Smooth muscle cell (in vitro differentiated cells): ENCODE measurements around the gene CAPNS1. TPM values are rescaled to one million over a fixed set of nuclear protein-coding genes. Genes with fewer than 3 reads are reported as not detected.

Source experiments
- DNase-seq: peaks from one replicate; lab custom pipeline; 2025; ENCODE audit not compliant: unreplicated experiment; lab: John Stamatoyannopoulos, UW
- H2AFZ ChIP-seq: fragments of 200-600 bp; sonication (generic); 2 replicates; pipeline ENCODE4 v1.6.0; 2016; ENCODE audit warnings: antibody characterized with exemption, low read depth, mild to moderate bottlenecking
- H3F3A ChIP-seq: fragments of 200-600 bp; sonication (generic); 2 replicates; pipeline ENCODE4 v1.6.0; 2017; ENCODE audit warnings: antibody characterized with exemption, low read depth
- H3K27ac ChIP-seq: fragments of 200-600 bp; sonication (generic); 2 replicates; pipeline ENCODE4 v1.5.1; 2016; ENCODE audit warnings: low read depth, mild to moderate bottlenecking
- H3K27me3 ChIP-seq: fragments of 200-600 bp; sonication (generic); 2 replicates; pipeline ENCODE4 v1.6.1; 2016; ENCODE audit warnings: low read depth, mild to moderate bottlenecking
- H3K36me3 ChIP-seq: fragments of 200-600 bp; sonication (generic); 2 replicates; pipeline ENCODE4 v1.5.1; 2016; ENCODE audit warnings: low read depth
- H3K4me1 ChIP-seq: fragments of 200-600 bp; sonication (generic); 2 replicates; pipeline ENCODE4 v1.5.1; 2016; ENCODE audit warnings: low read depth
- H3K4me2 ChIP-seq: fragments of 200-600 bp; sonication (generic); 2 replicates; pipeline ENCODE4 v1.6.0; 2016; ENCODE audit warnings: mild to moderate bottlenecking
- H3K4me3 ChIP-seq: fragments of 200-600 bp; sonication (generic); 2 replicates; pipeline ENCODE4 v1.5.1; 2016; ENCODE audit warnings: mild to moderate bottlenecking
- H3K79me2 ChIP-seq: fragments of 200-600 bp; sonication (generic); 2 replicates; pipeline ENCODE4 v1.6.0; 2016; ENCODE audit warnings: low read depth, mild to moderate bottlenecking
- H3K9ac ChIP-seq: fragments of 200-600 bp; sonication (generic); 2 replicates; pipeline ENCODE4 v1.6.0; 2016; ENCODE audit warnings: low read depth
- H3K9me3 ChIP-seq: fragments of 200-600 bp; sonication (generic); replicated peaks from 2 replicates; pipeline ENCODE4 v1.5.1; 2016; ENCODE audit warnings: low read depth
- H4K20me1 ChIP-seq: fragments of 200-600 bp; sonication (generic); 2 replicates; pipeline ENCODE4 v1.6.0; 2016; ENCODE audit warnings: low read depth
- WGBS: methylation state at CpG from one replicate; pipeline ENCODE4 v1.1.7; 2016; ENCODE audit warnings: low lambda C conversion rate; 5-methylcytosine and 5-hydroxymethylcytosine counted together
- polyA plus RNA-seq: library from polyadenylated mRNA; unstranded; fragments of >200 nt; fragmentation: Nextera tagmentation; extraction: Ambion mirVana; gene quantifications from 2 replicates; pipeline ENCODE4 v1.2.1, GENCODE V29; 2016
- total RNA-seq: library from RNA; depleted of rRNA; stranded (reverse); fragments of >200 nt; gene quantifications from 2 replicates; pipeline ENCODE4 v1.2.3, GENCODE V29; 2014
- TF ChIP-seq, protein P1 (sequence below): fragments of 200-600 bp; sonication (generic); IDR thresholded peaks from 2 replicates; pipeline ENCODE4 v1.5.1; 2017; ENCODE audit warnings: borderline replicate concordance, mild to moderate bottlenecking, antibody characterized with exemption; ENCODE audit not compliant: insufficient read depth, poor library complexity, severe bottlenecking

CAPNS1 gene
- total and polyA plus RNA-seq, 2 experiments from 2014 or later, result 183 to 383 TPM

DNA sequence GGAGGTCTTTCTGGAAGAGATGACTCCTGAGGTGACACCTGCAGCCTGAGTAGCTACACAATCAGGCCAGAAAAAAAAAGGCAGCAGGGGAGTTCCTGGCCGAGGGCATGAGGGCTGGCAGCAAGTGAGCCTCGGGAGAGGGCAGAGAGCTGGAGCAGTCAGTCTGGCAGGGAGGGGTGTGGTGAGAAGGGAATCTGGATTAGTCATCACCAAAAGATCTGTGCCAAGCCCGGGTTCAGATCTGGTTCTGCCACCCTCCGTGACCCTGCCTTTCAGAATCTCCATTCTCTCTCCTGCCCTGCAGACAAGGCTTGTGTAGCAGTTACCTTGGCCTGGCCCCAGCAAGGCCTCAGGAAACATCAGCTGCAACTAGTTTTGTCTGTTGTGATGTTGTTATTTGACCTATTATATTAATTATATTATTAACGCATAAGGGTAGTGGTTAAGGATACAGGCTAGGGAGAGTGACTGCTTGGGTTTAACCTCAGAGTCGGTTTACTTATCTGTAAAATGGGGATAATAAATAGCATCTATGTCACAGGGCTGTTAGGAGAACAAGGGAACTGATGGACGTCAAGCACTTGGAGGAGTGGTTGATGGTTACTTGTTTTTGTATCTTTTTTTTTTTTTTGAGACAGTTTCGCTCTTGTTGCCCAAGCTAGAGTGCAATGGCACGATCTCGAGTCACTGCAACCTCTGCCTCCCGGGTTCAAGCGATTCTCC is 2.7 kb upstream of the CAPNS1 start:
- Histone ChIP-seq H3K4me1 (no peaks in the 10 kb centered on the region), H3F3A (peaks cover 5% of the 10 kb centered on the region), H3K4me3 (no peak overlapping the region), H4K20me1 (peaks cover 11% of the 10 kb centered on the region), H3K4me2 (no peak overlapping the region), H2AFZ (no peak overlapping the region), H3K27me3 (no peaks in the 10 kb centered on the region), H3K36me3 (no peaks in the 10 kb centered on the region), H3K27ac (no peak overlapping the region), H3K9me3 (no peaks in the 10 kb centered on the region), H3K79me2 (peaks cover 18% of the 10 kb centered on the region), H3K9ac (no peak overlapping the region)
- WGBS, result 86% methylated on average over 11 of the region's 12 CpGs
- TF ChIP-seq, protein P1, sequence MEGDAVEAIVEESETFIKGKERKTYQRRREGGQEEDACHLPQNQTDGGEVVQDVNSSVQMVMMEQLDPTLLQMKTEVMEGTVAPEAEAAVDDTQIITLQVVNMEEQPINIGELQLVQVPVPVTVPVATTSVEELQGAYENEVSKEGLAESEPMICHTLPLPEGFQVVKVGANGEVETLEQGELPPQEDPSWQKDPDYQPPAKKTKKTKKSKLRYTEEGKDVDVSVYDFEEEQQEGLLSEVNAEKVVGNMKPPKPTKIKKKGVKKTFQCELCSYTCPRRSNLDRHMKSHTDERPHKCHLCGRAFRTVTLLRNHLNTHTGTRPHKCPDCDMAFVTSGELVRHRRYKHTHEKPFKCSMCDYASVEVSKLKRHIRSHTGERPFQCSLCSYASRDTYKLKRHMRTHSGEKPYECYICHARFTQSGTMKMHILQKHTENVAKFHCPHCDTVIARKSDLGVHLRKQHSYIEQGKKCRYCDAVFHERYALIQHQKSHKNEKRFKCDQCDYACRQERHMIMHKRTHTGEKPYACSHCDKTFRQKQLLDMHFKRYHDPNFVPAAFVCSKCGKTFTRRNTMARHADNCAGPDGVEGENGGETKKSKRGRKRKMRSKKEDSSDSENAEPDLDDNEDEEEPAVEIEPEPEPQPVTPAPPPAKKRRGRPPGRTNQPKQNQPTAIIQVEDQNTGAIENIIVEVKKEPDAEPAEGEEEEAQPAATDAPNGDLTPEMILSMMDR, result no peak
- DNase-seq, result no peak

DNA sequence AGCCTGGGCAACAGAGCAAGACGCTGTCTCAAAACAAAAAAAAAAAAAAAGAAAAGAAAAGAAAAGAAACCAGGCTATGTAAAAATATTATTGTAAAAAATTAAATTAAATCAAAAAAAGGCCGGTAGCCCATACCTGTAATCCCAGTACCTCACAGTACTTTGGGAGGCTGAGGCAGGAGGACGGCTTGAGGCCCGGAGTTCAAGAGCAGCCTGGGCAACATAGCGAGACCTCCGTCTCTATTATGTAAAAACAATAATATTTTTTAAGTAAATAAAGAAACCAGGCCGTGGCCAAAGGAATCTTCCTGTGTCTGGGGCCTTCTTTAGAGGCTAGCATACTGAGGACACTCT is 770 bp upstream of the CAPNS1 start:
- peaks cover 5% of the 10 kb centered on the region for H3F3A ChIP-seq
- DNase-seq, result no peak
- no peaks in the 10 kb centered on the region for H3K27me3 ChIP-seq
- no peaks in the 10 kb centered on the region for H3K36me3 ChIP-seq
- H4K20me1 ChIP-seq, result peaks cover 21% of the 10 kb centered on the region
- H3K9me3 ChIP-seq, result no peaks in the 10 kb centered on the region
- H3K4me3 ChIP-seq, result peak overlapping the region; percentile 97
- peaks cover 24% of the 10 kb centered on the region for H3K79me2 ChIP-seq
- H3K9ac ChIP-seq, result no peak overlapping the region
- peak overlapping the region; percentile 94 for H3K4me2 ChIP-seq
- 62% methylated on average over 7 of the region's 7 CpGs for WGBS
- peak overlapping the region; percentile 82 for H2AFZ ChIP-seq
- TF ChIP-seq, protein P1, result no peak
- H3K27ac ChIP-seq, result peak overlapping the region; percentile 94
- H3K4me1 ChIP-seq, result no peaks in the 10 kb centered on the region

DNA sequence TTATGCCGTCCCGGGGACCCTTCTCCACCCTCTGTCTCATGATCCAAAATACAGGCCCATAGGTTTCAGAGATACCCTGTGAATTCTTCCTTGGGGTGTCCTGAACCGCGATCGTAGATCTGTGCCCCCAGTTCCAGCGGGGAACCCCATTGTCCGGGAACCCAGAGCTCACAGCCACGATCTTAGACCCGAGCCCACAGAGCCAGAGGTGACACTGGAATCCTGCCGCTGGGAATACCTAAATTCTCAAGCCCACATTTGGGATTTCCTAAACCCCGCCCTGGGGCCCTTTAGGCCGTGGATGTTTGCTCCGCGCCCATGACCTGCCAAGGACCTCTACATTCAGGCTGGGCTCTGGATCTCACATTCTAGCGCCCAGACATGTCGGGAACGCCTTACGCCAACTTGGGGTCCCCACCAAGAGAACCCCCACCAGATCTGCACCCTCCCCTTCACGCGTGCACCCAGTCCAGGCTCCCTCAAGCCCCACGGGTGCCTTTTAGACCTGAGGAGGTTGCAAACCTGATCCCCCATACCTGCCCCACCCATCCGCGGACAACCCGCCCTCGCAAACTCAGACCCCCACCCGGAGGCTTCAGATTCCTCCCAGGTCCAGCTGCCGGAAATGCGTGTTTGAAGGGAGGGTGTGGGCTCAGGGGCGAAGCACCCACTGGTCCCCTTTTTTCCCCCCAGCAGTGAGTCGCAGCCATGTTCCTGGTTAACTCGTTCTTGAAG is 605 bp downstream of the CAPNS1 start:
- WGBS, result 1% methylated on average over 22 of the region's 31 CpGs
- Histone ChIP-seq H3K27ac (peak overlapping the region; percentile 94), H3K9ac (peak overlapping the region; percentile 97), H2AFZ (peak overlapping the region; percentile 45), H3K79me2 (peaks cover 30% of the 10 kb centered on the region), H3K4me3 (peak overlapping the region; percentile 97), H4K20me1 (peaks cover 26% of the 10 kb centered on the region), H3K27me3 (no peaks in the 10 kb centered on the region), H3F3A (peaks cover 5% of the 10 kb centered on the region), H3K4me2 (peak overlapping the region; percentile 94), H3K9me3 (no peaks in the 10 kb centered on the region), H3K4me1 (no peaks in the 10 kb centered on the region), H3K36me3 (peaks cover 3% of the 10 kb centered on the region)
- DNase-seq, result peak; percentile 46
- TF ChIP-seq, protein P1, result no peak
